Measurements from ENCODE around the gene MYH6.

Gene MYH6

GRCh38 chr14:23385642-23386265 lies 22.3 kb downstream of the MYH6 start:
- no peak overlapping the region for H3K27ac ChIP-seq
- TF ChIP-seq CTCF (conservative IDR thresholded peaks at IDR 0.05) = no peak

DNA sequence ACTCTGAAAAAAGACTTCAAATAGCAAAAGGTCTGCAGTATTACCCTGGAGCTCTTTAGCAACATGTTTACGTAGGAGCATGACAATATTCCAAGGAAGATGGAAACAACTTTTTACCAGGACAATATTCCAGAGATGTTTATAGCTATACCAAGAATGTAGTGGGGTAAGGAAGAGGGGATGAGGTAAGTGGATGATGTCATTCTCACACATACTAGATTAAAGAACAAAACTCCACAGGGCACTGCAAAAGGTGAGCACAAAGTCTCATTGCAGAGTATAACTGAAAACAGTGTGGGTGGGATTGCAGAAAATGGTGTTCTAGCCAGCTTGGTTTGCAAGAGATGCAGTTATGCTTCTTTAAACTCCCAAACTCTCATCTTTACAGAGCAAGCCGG lies 22.8 kb downstream of the MYH6 start:
- TF ChIP-seq CTCF (conservative IDR thresholded peaks at IDR 0.05) = no peak
- no peak overlapping the region for H3K27ac ChIP-seq

GRCh38 chr14:23384364-23385080 lies 23.6 kb downstream of the MYH6 start:
- no peak overlapping the region for H3K27ac ChIP-seq
- no peak for TF ChIP-seq CTCF (conservative IDR thresholded peaks at IDR 0.05)

DNA sequence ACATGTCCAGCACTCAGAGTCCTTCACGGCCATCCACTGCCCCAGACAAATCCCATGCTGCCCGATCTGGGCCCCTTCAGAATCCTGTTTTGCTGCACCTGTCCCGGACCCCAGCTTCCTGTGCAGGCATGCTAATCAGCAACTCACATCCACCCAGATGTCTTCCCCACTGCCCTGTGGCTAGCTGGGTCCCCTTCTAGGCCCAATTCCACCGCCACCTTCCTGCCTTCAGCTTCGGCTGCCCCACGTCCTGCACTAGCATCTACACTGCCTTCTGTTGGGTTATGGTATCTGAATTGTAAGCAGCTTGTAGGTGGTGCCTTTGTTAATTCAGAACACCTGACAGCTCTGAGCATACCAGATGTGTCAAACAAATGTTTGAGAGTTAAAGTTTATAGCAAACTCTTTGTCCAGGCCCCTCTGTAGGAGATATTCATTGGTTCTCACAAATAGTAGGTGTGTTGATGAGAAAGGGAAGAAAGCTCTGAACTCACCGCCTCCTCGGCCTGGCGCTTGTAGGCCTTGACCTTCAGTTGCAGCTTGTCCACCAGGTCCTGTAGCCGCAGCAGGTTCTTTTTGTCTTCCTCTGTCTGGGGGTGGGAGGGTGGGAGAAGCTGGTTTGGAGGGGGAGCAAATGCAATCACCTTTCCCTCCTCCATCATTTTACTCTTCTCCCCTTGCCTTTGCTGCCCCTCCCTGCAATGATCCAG lies 25.2 kb downstream of the MYH6 start:
- TF ChIP-seq CTCF (conservative IDR thresholded peaks at IDR 0.05) = no peak
- H3K27ac ChIP-seq = no peak overlapping the region

GRCh38 chr14:23382276-23382675 lies 25.8 kb downstream of the MYH6 start:
- no peak for TF ChIP-seq CTCF (conservative IDR thresholded peaks at IDR 0.05)
- no peak overlapping the region for H3K27ac ChIP-seq

GRCh38 chr14:23381871-23382270 lies 26.2 kb downstream of the MYH6 start:
- no peak for TF ChIP-seq CTCF (conservative IDR thresholded peaks at IDR 0.05)
- no peak overlapping the region for H3K27ac ChIP-seq

GRCh38 chr14:23380976-23381375 lies 27.1 kb downstream of the MYH6 start:
- H3K27ac ChIP-seq = no peak overlapping the region
- TF ChIP-seq CTCF (conservative IDR thresholded peaks at IDR 0.05) = no peak
